Ramos (cell line): ENCODE data around the gene METAP1.

Experiments used
- in situ Hi-C: fragments of 300-500 bp; cut with MboI; formaldehyde crosslinking; loops from one replicate; pipeline ENCODE4 v1.14.3; 2022; ENCODE audit warnings: low sequenced_read_pairs; ENCODE audit not compliant: unreplicated experiment

Gene METAP1

DNA sequence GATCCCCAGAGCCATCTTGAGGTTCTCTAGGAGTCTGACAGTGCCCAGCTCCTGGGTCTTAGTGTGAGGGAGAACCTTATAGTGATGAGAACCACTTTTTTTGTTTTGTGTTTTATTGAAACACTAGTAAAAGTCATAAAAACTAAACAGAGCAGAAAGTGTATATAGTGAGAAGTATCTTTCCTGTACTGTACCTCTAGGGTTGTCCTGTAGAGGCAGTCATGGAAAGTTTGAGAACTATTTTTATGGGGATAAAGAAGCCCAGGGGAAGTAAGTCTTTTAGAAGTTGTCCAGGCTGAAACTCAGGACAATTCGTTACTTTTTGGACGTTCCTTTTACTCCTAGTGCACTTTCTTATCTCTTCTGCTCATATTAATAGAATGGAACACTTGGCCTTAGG lies 52.2 kb downstream of the METAP1 start:
- in situ Hi-C loops, result no loop called here

- in situ Hi-C loops, result loop anchor here (25.0 kb wide), 1 partner anchor 891 kb away; no protein-coding TSS in a partner anchor
These were observed 57.4 kb downstream of the METAP1 start for GRCh38 chr4:99052902-99053301.

DNA sequence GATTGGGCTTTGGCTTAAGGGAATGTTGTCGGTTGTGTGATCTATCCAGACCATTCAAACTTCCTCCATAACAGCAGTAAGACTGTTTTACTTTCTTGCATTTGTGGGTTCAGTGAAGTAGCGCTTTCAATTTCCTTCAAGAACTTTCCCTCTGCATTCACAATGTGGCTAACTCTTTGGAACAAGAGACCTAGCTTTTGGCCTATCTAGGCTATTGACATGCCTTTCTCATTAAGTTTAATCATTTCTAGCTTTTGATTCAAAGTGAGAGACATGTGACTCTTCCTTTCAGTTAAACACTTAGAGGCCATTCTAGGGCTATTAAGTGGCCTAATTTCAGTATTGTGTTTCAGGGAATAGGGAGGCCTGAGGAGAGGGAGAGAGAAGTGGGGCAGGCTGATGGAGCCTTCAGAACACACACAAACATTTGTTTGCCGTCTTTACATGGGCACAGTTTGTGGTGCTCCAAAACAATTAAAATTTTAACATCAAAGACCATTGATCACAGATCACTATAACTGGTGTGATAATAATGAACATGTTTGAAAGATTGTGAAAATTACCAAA lies 59.0 kb downstream of the METAP1 start:
- in situ Hi-C loops, result loop anchor here (25.0 kb wide), 1 partner anchor 892 kb away; no protein-coding TSS in a partner anchor

GRCh38 chr4:99058228-99058627 lies 62.7 kb downstream of the METAP1 start:
- in situ Hi-C loops, result loop anchor here (25.0 kb wide), 1 partner anchor 896 kb away; no protein-coding TSS in a partner anchor

GRCh38 chr4:99059550-99059949 lies 64.0 kb downstream of the METAP1 start:
- in situ Hi-C loops, result loop anchor here (25.0 kb wide), 1 partner anchor 897 kb away; no protein-coding TSS in a partner anchor

DNA sequence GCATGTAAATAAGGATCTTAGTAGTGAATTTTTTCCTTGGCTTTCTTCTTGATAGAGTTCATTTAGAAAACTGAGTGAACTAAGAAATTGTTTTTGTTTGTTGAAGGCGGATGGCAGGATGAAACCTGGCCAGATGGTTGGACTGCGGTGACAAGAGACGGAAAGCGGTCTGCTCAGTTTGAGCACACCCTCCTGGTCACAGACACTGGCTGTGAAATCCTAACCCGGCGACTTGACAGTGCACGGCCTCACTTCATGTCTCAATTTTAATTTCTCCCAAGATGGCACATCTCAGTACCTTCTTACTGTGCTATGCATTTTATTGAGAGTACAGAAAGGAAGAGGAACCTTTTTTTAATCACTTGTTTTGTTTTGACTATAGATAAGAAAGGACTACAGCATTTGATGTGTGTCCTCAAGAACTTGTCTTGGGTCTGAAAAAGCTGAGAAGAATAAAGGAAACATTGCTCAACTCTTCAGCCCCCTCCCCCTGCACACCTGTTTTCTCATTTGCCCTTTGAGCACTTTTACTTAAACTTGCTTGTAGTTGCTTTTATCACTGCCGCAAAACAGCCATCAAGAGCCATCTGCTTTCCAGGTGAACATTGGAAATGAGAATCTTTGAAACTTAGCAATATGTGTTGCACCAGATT lies 65.7 kb downstream of the METAP1 start:
- in situ Hi-C loops, result loop anchor here (25.0 kb wide), 1 partner anchor 899 kb away; no protein-coding TSS in a partner anchor

DNA sequence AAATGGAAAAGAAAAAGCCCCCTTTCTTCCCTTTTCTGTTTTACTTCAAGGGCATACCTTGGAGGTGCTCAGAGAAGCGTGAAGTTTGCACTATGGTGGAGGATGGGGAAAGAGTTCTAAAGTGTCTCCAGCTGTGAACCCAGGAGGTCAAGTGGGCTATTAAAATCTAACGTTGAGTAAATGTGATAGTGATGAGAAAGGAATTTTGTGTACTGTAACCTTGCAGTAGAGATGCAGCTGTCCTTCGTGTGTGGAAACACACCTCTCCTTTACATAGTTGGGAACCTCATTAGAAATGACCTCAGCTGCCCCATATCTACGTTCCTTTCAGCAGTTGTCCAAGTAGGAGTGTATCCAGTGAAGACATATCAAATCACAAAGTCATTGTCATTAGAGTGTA lies 66.6 kb downstream of the METAP1 start:
- in situ Hi-C loops, result loop anchor here (25.0 kb wide), 1 partner anchor 900 kb away; no protein-coding TSS in a partner anchor

GRCh38 chr4:99065521-99065920 lies 70.0 kb downstream of the METAP1 start:
- in situ Hi-C loops, result loop anchor here (25.0 kb wide), 1 partner anchor 903 kb away; no protein-coding TSS in a partner anchor

GRCh38 chr4:99067617-99068016 lies 72.1 kb downstream of the METAP1 start:
- in situ Hi-C loops, result loop anchor here (25.0 kb wide), 1 partner anchor 905 kb away; no protein-coding TSS in a partner anchor

DNA sequence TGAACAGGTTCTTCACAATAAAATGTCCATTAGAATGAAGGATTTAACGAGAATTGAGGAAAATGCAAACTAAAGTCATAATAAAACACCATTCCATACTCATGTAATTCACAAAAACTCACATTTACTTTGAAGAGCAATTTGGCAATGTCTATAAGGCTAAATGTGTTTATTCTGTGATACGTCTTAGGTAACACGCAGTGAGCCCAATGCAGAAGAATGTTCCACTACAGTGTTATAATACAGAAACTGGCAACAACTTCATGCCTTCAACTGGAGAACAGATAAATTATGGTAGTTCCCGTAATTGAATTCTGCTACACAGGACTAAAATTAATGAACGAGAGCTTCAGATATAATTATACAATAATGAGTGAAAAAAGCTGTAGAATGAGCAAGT lies 75.6 kb downstream of the METAP1 start:
- in situ Hi-C loops, result loop anchor here (25.0 kb wide), 1 partner anchor 909 kb away; no protein-coding TSS in a partner anchor

- in situ Hi-C loops, result loop anchor here (25.0 kb wide), 2 partner anchors 737 to 913 kb away; partner anchors contain the start of gene DAPP1
These were observed 79.3 kb downstream of the METAP1 start for GRCh38 chr4:99074816-99075215.

GRCh38 chr4:99076292-99076976 lies 80.9 kb downstream of the METAP1 start:
- in situ Hi-C loops, result loop anchor here (25.0 kb wide), 1 partner anchor 736 kb away; the partner anchor contains the start of gene DAPP1

DNA sequence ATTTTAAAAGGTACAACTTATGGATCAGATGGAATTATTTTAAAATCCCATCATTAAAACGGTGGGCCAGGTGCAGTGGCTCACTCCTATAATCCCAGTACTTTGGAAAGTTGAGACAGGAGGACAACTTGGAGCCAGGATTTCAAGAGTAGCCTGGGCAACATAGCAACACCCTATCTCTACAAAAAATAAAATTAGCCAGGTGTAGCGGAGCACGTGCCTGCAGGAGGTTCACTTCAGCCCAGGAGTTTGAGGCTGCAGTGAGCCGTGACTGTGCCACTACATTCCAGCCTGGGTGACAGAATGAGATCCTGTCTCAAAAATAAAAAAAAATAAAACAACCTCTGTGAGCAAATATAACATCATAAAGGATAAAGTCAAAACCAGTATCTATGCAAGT lies 81.7 kb downstream of the METAP1 start:
- in situ Hi-C loops, result loop anchor here (25.0 kb wide), 1 partner anchor 735 kb away; the partner anchor contains the start of gene DAPP1

DNA sequence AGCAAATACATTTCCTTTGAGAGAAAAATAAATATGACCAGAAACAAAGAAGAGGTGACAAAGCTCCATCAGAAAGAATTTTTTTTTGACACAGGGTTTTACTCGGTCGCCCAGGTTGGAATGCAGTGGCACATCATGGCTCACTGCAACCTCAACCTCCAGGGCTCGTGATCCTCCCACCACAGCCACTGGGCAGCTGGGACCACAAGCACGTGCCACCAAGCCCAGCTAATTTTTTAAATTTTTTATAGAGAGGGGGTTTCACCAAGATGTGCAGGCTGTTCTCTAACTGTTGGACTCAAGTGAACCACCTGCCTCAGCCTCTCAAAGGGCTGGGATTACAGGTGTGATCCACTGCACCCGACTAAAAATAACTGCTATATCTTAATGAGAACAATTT lies 82.8 kb downstream of the METAP1 start:
- in situ Hi-C loops, result loop anchor here (25.0 kb wide), 1 partner anchor 734 kb away; the partner anchor contains the start of gene DAPP1

GRCh38 chr4:99078931-99079624 lies 83.6 kb downstream of the METAP1 start:
- in situ Hi-C loops, result loop anchor here (25.0 kb wide), 1 partner anchor 733 kb away; the partner anchor contains the start of gene DAPP1

GRCh38 chr4:99079625-99080295 lies 84.2 kb downstream of the METAP1 start:
- in situ Hi-C loops, result loop anchor here (25.0 kb wide), 1 partner anchor 733 kb away; the partner anchor contains the start of gene DAPP1

- in situ Hi-C loops, result loop anchor here (25.0 kb wide), 1 partner anchor 731 kb away; the partner anchor contains the start of gene DAPP1
These were observed 85.3 kb downstream of the METAP1 start for GRCh38 chr4:99080869-99081268.

GRCh38 chr4:99082192-99082591 lies 86.7 kb downstream of the METAP1 start:
- in situ Hi-C loops, result loop anchor here (25.0 kb wide), 1 partner anchor 730 kb away; the partner anchor contains the start of gene DAPP1

GRCh38 chr4:99084595-99084994 lies 89.1 kb downstream of the METAP1 start:
- in situ Hi-C loops, result loop anchor here (25.0 kb wide), 1 partner anchor 728 kb away; the partner anchor contains the start of gene DAPP1
